SK-N-SH (cell line): ENCODE results near the gene WEE1. TPM values are rescaled to one million over a fixed set of nuclear protein-coding genes. Genes with fewer than 3 reads are reported as not detected.
"Not testable (repeated sequence)": the region's sequence is repeated elsewhere in the genome, so short reads cannot be mapped to it uniquely, and the experiment has no call there.

Source experiments
- CTCF ChIA-PET: fragments of 300-600, 350-600 bp; formaldehyde crosslinking; extraction: SDS; loops from one replicate; lab custom pipeline; 2021; lab: Yijun Ruan, JAX
- POLR2A ChIA-PET: fragments of 350-600 bp; sonication (Branson Sonifier 250); formaldehyde crosslinking; extraction: SDS; loops from one replicate; lab custom pipeline; 2020; ENCODE audit warnings: antibody characterized with exemption, inconsistent platforms; lab: Yijun Ruan, JAX
- DNase-seq: peaks from one replicate; pipeline ENCODE4 v3.0.0; 2012
- H2AFZ ChIP-seq: fragments of 200-600 bp; sonication (generic); 2 replicates; pipeline ENCODE4 v1.8.1; 2016; ENCODE audit warnings: antibody characterized with exemption, mild to moderate bottlenecking, low read depth
- H3F3A ChIP-seq: fragments of 200-600 bp; sonication (generic); replicated peaks from 2 replicates; pipeline ENCODE3; 2016; ENCODE audit warnings: antibody characterized with exemption, mild to moderate bottlenecking; ENCODE audit not compliant: insufficient read depth
- H3K27ac ChIP-seq, 2 experiments: fragments of 200-500 bp in 1 of 2; fragments of 200-600 bp in 1 of 2; sonication (Bioruptor generic) in 1 of 2; sonication (generic), shearing (Covaris generic) in 1 of 2; 2 replicates each; pipeline versions ENCODE4 v1.5.1 to v1.6.1; 2014 to 2016; ENCODE audit warnings: low read depth in 2 of 2, inconsistent platforms in 1 of 2, low read length in 1 of 2, mild to moderate bottlenecking in 1 of 2, mixed read lengths in 1 of 2
- H3K27me3 ChIP-seq: fragments of 200-600 bp; sonication (generic), shearing (Covaris generic); 2 replicates; pipeline ENCODE4 v1.6.1; 2016; ENCODE audit warnings: mixed run types; ENCODE audit not compliant: insufficient read depth
- H3K36me3 ChIP-seq, 2 experiments: fragments of 200-500 bp in 1 of 2; fragments of 200-600 bp in 1 of 2; sonication (Bioruptor generic) in 1 of 2; sonication (generic) in 1 of 2; replicated peaks in 1 of 2; 2 replicates each; pipeline versions ENCODE3 to v1.5.1; 2014 to 2016; ENCODE audit warnings: low read length in 1 of 2, mild to moderate bottlenecking in 1 of 2; ENCODE audit not compliant: insufficient read depth in 2 of 2, control insufficient read depth in 1 of 2
- H3K4me1 ChIP-seq, 2 experiments: fragments of 200-500 bp in 1 of 2; fragments of 200-600 bp in 1 of 2; sonication (Bioruptor generic) in 1 of 2; sonication (generic), shearing (Covaris generic) in 1 of 2; 2 replicates each; pipeline versions ENCODE4 v1.5.1 to v1.6.1; 2014 to 2016; ENCODE audit warnings: low read depth in 1 of 2, low read length in 1 of 2, mixed run types in 1 of 2; ENCODE audit not compliant: insufficient read depth in 2 of 2, control insufficient read depth in 1 of 2
- H3K4me2 ChIP-seq: fragments of 200-600 bp; sonication (generic), shearing (Covaris generic); 2 replicates; pipeline ENCODE4 v1.6.1; 2017; ENCODE audit warnings: mixed run types
- H3K4me3 ChIP-seq, 2 experiments: fragments of 200-500 bp in 1 of 2; fragments of 200-600 bp in 1 of 2; sonication (Bioruptor generic) in 1 of 2; sonication (generic), shearing (Covaris generic) in 1 of 2; 2 replicates each; pipeline versions ENCODE4 v1.5.1 to v1.8.1; 2014 to 2016; ENCODE audit warnings: low read depth in 2 of 2, inconsistent platforms in 1 of 2, low read length in 1 of 2, mild to moderate bottlenecking in 1 of 2, mixed read lengths in 1 of 2, moderate library complexity in 1 of 2
- H3K79me2 ChIP-seq: fragments of 200-600 bp; sonication (generic); 2 replicates; pipeline ENCODE4 v1.8.1; 2017; ENCODE audit warnings: mild to moderate bottlenecking; ENCODE audit not compliant: insufficient read depth
- H3K9ac ChIP-seq: fragments of 200-600 bp; sonication (generic); 2 replicates; pipeline ENCODE4 v1.6.1; 2017; ENCODE audit warnings: mixed run types
- H3K9me2 ChIP-seq: fragments of 200-600 bp; sonication (generic); 2 replicates; pipeline ENCODE4 v1.6.1; 2017; ENCODE audit warnings: mixed run types
- H3K9me3 ChIP-seq: fragments of 200-600 bp; sonication (generic); 2 replicates; pipeline ENCODE4 v1.6.1; 2017; ENCODE audit warnings: mixed run types, mild to moderate bottlenecking, moderate library complexity
- H4K20me1 ChIP-seq: fragments of 200-600 bp; sonication (generic); 2 replicates; pipeline ENCODE4 v1.6.1; 2017; ENCODE audit warnings: mild to moderate bottlenecking, mixed run types; ENCODE audit not compliant: insufficient read depth
- FOSL2 ChIP-seq: IDR thresholded peaks from 2 replicates; pipeline ENCODE4 v1.4.0; 2012; ENCODE audit warnings: low read depth, mild to moderate bottlenecking, moderate library complexity, borderline replicate concordance
- FOXM1 ChIP-seq: IDR thresholded peaks from 2 replicates; pipeline ENCODE4 v1.4.0; 2012; ENCODE audit warnings: low read depth, mild to moderate bottlenecking
- GATA2 ChIP-seq: sonication (generic); formaldehyde crosslinking; IDR thresholded peaks from 2 replicates; pipeline ENCODE4 v1.5.0; 2020; ENCODE audit warnings: mild to moderate bottlenecking, missing genetic modification reagents
- JUND ChIP-seq: IDR thresholded peaks from 2 replicates; pipeline ENCODE4 v1.4.0; 2012
- MXI1 ChIP-seq: IDR thresholded peaks from 2 replicates; pipeline ENCODE4 v1.6.1; 2012; ENCODE audit warnings: mild to moderate bottlenecking, low read depth, low read length, improper control_type of control experiment
- RAD21 ChIP-seq: IDR thresholded peaks from 2 replicates; pipeline ENCODE4 v1.6.1; 2012; ENCODE audit warnings: mild to moderate bottlenecking, low read length
- RXRA ChIP-seq: IDR thresholded peaks from 2 replicates; pipeline ENCODE4 v1.4.0; 2012; ENCODE audit warnings: low read depth, mild to moderate bottlenecking, borderline replicate concordance
- TAF1 ChIP-seq: IDR thresholded peaks from 2 replicates; pipeline ENCODE4 v1.6.1; 2012; ENCODE audit warnings: low read depth, mild to moderate bottlenecking, low read length, moderate library complexity, borderline replicate concordance
- TEAD4 ChIP-seq: IDR thresholded peaks from 2 replicates; pipeline ENCODE4 v1.4.0; 2012; ENCODE audit warnings: mild to moderate bottlenecking, borderline replicate concordance; ENCODE audit not compliant: insufficient read depth
- WGBS: methylation state at CpG from one replicate; pipeline ENCODE4 v1.1.6; 2017; ENCODE audit warnings: low lambda C conversion rate; 5-methylcytosine and 5-hydroxymethylcytosine counted together
- polyA plus RNA-seq, 3 experiments: library from polyadenylated mRNA; depleted of rRNA; stranded (reverse); fragments of >200 nt; gene quantifications; 2 replicates each; pipeline ENCODE4 v1.2.3, GENCODE V29; 2012
- TF ChIP-seq, protein P1 (sequence below): IDR thresholded peaks from 2 replicates; pipeline ENCODE4 v1.6.1; 2012; ENCODE audit warnings: mild to moderate bottlenecking, low read depth, low read length, moderate library complexity
- TF ChIP-seq, protein P2 (sequence below): IDR thresholded peaks from 2 replicates; pipeline ENCODE4 v1.4.0; 2012; ENCODE audit warnings: low read depth, borderline replicate concordance
- TF ChIP-seq, protein P3 (sequence below): IDR thresholded peaks from 2 replicates; pipeline ENCODE4 v1.4.0; 2012; ENCODE audit warnings: low read depth

Gene WEE1
- polyA plus RNA-seq, 1 of the 3 experiments (the other 2 are of a cell fraction), result 16.9 TPM

DNA sequence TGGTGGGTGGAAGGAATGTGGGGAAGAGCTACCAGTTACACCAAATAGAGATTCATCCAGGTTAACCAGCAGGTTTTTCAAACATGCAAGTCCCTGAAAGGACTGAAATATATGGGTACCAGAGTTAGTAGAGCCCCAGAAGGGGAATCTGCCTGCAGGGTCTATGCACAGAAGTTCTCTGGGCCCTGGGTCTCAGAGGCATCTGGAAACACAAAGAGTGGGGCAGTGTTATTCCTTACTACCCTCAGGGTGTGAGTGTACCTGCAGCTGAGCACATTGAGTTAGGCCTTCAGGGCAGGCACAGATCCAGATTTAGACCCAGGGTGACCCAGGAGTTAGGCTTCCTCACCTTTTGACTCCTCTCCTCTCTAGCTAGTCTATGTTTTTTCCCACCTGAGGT, 46.5 kb downstream of the WEE1 start:
- H3K4me2 ChIP-seq, result no peak overlapping the region
- no peak for DNase-seq
- H3F3A ChIP-seq, result peaks cover 13% of the 10 kb centered on the region
- ChIA-PET POLR2A (interaction anchor here (0.6 to 0.7 kb wide), 2 partner anchors 19 to 48 kb away, joined by 3 read pairs; no protein-coding TSS in a partner anchor), CTCF (interaction anchor here (1.2 kb wide), 1 partner anchor 43 kb away, joined by 3 read pairs; no protein-coding TSS in a partner anchor)
- H3K4me1 ChIP-seq, result 0 out of 4 replicates have a peak, but pooled peaks cover 0 to 3% of the 10 kb centered on the region in 2 experiments
- no peaks in the 10 kb centered on the region for H3K36me3 ChIP-seq
- TF ChIP-seq TAF1, result no peak
- no peak for TF ChIP-seq JUND
- no peak for TF ChIP-seq GATA2
- no peak for TF ChIP-seq MXI1
- TF ChIP-seq, protein P1, sequence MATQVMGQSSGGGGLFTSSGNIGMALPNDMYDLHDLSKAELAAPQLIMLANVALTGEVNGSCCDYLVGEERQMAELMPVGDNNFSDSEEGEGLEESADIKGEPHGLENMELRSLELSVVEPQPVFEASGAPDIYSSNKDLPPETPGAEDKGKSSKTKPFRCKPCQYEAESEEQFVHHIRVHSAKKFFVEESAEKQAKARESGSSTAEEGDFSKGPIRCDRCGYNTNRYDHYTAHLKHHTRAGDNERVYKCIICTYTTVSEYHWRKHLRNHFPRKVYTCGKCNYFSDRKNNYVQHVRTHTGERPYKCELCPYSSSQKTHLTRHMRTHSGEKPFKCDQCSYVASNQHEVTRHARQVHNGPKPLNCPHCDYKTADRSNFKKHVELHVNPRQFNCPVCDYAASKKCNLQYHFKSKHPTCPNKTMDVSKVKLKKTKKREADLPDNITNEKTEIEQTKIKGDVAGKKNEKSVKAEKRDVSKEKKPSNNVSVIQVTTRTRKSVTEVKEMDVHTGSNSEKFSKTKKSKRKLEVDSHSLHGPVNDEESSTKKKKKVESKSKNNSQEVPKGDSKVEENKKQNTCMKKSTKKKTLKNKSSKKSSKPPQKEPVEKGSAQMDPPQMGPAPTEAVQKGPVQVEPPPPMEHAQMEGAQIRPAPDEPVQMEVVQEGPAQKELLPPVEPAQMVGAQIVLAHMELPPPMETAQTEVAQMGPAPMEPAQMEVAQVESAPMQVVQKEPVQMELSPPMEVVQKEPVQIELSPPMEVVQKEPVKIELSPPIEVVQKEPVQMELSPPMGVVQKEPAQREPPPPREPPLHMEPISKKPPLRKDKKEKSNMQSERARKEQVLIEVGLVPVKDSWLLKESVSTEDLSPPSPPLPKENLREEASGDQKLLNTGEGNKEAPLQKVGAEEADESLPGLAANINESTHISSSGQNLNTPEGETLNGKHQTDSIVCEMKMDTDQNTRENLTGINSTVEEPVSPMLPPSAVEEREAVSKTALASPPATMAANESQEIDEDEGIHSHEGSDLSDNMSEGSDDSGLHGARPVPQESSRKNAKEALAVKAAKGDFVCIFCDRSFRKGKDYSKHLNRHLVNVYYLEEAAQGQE, result no peak
- TF ChIP-seq, protein P2, sequence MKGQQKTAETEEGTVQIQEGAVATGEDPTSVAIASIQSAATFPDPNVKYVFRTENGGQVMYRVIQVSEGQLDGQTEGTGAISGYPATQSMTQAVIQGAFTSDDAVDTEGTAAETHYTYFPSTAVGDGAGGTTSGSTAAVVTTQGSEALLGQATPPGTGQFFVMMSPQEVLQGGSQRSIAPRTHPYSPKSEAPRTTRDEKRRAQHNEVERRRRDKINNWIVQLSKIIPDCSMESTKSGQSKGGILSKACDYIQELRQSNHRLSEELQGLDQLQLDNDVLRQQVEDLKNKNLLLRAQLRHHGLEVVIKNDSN, result no peak
- no peak for TF ChIP-seq TEAD4
- TF ChIP-seq RAD21, result no peak
- no peak for TF ChIP-seq RXRA
- TF ChIP-seq FOSL2, result no peak
- TF ChIP-seq, protein P3, sequence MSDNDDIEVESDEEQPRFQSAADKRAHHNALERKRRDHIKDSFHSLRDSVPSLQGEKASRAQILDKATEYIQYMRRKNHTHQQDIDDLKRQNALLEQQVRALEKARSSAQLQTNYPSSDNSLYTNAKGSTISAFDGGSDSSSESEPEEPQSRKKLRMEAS, result no peak
- no peak for TF ChIP-seq FOXM1
- no peaks in the 10 kb centered on the region for H3K79me2 ChIP-seq
- H3K9me2 ChIP-seq, result no peaks in the 10 kb centered on the region
- no peak overlapping the region for H3K27ac ChIP-seq
- H3K4me3 ChIP-seq, result no peak overlapping the region
- no peak overlapping the region for H3K9ac ChIP-seq
- H3K9me3 ChIP-seq, result no peaks in the 10 kb centered on the region
- no peaks in the 10 kb centered on the region for H4K20me1 ChIP-seq
- no peaks in the 10 kb centered on the region for H3K27me3 ChIP-seq
- H2AFZ ChIP-seq, result no peak overlapping the region

DNA sequence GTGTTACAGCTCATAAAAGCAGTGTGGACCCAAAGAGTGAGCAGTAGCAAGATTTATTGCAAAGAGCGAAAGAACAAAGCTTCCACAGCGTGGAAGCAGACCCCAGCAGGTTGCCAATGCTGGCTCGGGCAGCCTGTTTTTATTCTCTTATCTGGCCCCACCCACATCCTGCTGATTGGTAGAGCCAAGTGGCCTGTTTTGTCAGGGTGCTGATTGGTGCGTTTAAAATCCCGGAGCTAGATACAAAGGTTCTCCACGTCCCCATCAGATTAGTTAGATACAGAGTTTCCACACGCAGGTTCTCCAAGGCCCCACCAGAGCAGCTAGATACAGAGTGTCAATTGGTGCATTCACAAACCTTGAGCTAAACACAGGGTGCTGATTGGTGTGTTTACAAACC, 48.9 kb downstream of the WEE1 start:
- H4K20me1 ChIP-seq, POLR2A ChIA-PET, H3K9me3 ChIP-seq, H3F3A ChIP-seq, H3K4me3 ChIP-seq, H3K36me3 ChIP-seq, H3K9me2 ChIP-seq, H3K4me1 ChIP-seq, H3K79me2 ChIP-seq, H3K27me3 ChIP-seq, DNase-seq, H2AFZ ChIP-seq, H3K4me2 ChIP-seq, H3K9ac ChIP-seq, H3K27ac ChIP-seq: not testable (repeated sequence)
- CTCF ChIA-PET, result interaction anchor here (0.6 to 1.5 kb wide), 2 partner anchors 9 to 24 kb away, joined by 3 to 4 read pairs; no protein-coding TSS in a partner anchor
- 86% methylated on average over 7 of the region's 7 CpGs for WGBS

GRCh38 chr11:9623053-9623452, 49.6 kb downstream of the WEE1 start:
- H3K9ac ChIP-seq, H3K36me3 ChIP-seq, H3K9me3 ChIP-seq, H3K9me2 ChIP-seq, H3K27me3 ChIP-seq, DNase-seq, H2AFZ ChIP-seq, H3K79me2 ChIP-seq, H3K4me2 ChIP-seq, POLR2A ChIA-PET, H3K4me3 ChIP-seq, H3F3A ChIP-seq, H3K27ac ChIP-seq, H3K4me1 ChIP-seq, H4K20me1 ChIP-seq: not testable (repeated sequence)
- CTCF ChIA-PET, result interaction anchor here (0.6 to 1.5 kb wide), 3 partner anchors 9 to 522 kb away, joined by 3 to 4 read pairs (median 3); no protein-coding TSS in a partner anchor
- WGBS, result 89% methylated on average over 15 of the region's 23 CpGs
